ENCODE data around the gene GALNT18.

Gene GALNT18

GRCh38 chr11:11520231-11521015 lies 101.4 kb downstream of the GALNT18 start:
- no peak for DNase-seq
- intact Hi-C loops (cut with DNase I): no loop called here

GRCh38 chr11:11519184-11519583 lies 102.6 kb downstream of the GALNT18 start:
- intact Hi-C loops (cut with DNase I): no loop called here
- DNase-seq: no peak

- intact Hi-C loops (cut with DNase I): no loop called here
- no peak for DNase-seq
These were observed 107.6 kb downstream of the GALNT18 start for GRCh38 chr11:11514246-11514645.

GRCh38 chr11:11513422-11513821 lies 108.4 kb downstream of the GALNT18 start:
- intact Hi-C loops (cut with DNase I): no loop called here
- DNase-seq: no peak

GRCh38 chr11:11512929-11513328 lies 108.9 kb downstream of the GALNT18 start:
- intact Hi-C loops (cut with DNase I): no loop called here
- DNase-seq: no peak

GRCh38 chr11:11512502-11512901 lies 109.3 kb downstream of the GALNT18 start:
- intact Hi-C loops (cut with DNase I): no loop called here
- no peak for DNase-seq

GRCh38 chr11:11512090-11512489 lies 109.7 kb downstream of the GALNT18 start:
- DNase-seq: no peak
- intact Hi-C loops (cut with DNase I): no loop called here

- DNase-seq: peak in 41 of 42 donors; percentile 20 to 77 (median 48)
- intact Hi-C loops (cut with DNase I): no loop called here
These were observed 110.9 kb downstream of the GALNT18 start for GRCh38 chr11:11510939-11511338.

GRCh38 chr11:11505692-11506091 lies 116.1 kb downstream of the GALNT18 start:
- intact Hi-C loops (cut with DNase I): no loop called here
- no peak for DNase-seq

GRCh38 chr11:11505190-11505589 lies 116.6 kb downstream of the GALNT18 start:
- DNase-seq: no peak
- intact Hi-C loops (cut with DNase I): no loop called here

- intact Hi-C loops (cut with DNase I): no loop called here
- no peak for DNase-seq
These were observed 117.7 kb downstream of the GALNT18 start for GRCh38 chr11:11504071-11504470.

- intact Hi-C loops (cut with DNase I): no loop called here
- DNase-seq: no peak
These were observed 119.4 kb downstream of the GALNT18 start for GRCh38 chr11:11502263-11502861.

GRCh38 chr11:11501546-11502262 lies 120.1 kb downstream of the GALNT18 start:
- intact Hi-C loops (cut with DNase I): no loop called here
- no peak for DNase-seq

GRCh38 chr11:11500744-11501487 lies 120.9 kb downstream of the GALNT18 start:
- DNase-seq: no peak
- intact Hi-C loops (cut with DNase I): no loop called here

- no peak for DNase-seq
- intact Hi-C loops (cut with DNase I): no loop called here
These were observed 122.5 kb downstream of the GALNT18 start for GRCh38 chr11:11499300-11499699.

- intact Hi-C loops (cut with DNase I): no loop called here
- peak in 11 of 42 donors; percentile 15 to 58 (median 33) for DNase-seq
These were observed 123.6 kb downstream of the GALNT18 start for GRCh38 chr11:11498195-11498594.

- intact Hi-C loops (cut with DNase I): no loop called here
- DNase-seq: no peak
These were observed 124.9 kb downstream of the GALNT18 start for GRCh38 chr11:11496879-11497278.

- intact Hi-C loops (cut with DNase I): no loop called here
- no peak for DNase-seq
These were observed 127.5 kb downstream of the GALNT18 start for GRCh38 chr11:11494348-11494747.

GRCh38 chr11:11493698-11494097 lies 128.1 kb downstream of the GALNT18 start:
- intact Hi-C loops (cut with DNase I): no loop called here
- DNase-seq: peak in 2 of 42 donors; percentile 20 to 34

- no peak for DNase-seq
- intact Hi-C loops (cut with DNase I): no loop called here
These were observed 130.2 kb downstream of the GALNT18 start for GRCh38 chr11:11491589-11491988.
